Measurements from ENCODE around the gene AKAP8.
"Not testable (repeated sequence)": the region's sequence is repeated elsewhere in the genome, so short reads cannot be mapped to it uniquely, and the experiment has no call there.

The AKAP8 gene

DNA sequence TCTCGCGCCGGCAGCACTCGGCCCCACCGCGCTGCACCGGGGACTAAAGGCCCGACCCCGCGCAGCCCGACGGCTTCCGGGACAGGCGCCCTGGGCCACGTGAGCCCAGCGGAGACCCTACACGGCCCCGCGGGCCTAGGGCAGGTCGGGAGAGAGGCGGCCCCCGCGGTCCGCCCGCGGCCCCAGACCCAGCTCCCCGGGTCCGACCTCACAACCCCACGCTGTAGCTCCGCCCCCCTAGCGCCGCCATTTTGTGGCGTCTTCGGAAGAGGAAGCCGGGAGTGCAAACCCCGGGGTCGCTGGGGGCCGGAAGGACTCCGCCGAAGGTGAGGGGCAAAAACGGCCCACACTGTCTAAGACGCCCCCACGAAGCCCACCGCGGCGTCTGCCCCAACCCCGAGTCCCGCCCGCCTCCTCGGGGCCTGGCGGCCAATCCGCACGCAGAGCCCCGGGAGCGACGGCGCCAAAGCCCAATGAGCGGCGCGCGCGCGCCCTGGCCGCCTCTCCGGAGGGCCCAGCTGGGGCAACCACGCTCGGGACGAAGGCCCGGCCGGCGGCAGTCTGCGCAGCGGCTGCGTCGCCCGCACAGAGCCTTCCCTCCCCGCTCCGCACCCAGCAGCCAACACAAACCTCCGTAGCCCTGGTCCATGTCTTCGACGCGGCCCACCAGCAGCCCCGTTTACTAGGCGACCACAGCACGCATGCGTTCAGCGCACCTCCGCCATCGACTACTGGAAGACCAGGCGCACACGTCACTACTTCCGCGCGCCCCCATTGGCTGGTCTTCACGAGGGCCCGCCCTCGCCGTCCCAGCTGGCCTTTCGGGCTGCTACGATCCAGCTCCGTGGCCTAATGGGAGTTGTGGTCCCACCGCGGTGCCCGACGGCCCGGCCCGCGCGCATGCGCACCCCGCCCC is at the start of gene AKAP8:
Gene AKAP8, minus strand, starts transcription at position 705 of the 916 bp plus-strand sequence. Its CDS starts 56 bp downstream, at position 649.
- FAIRE-seq, result no peak

- FAIRE-seq, result no peak
These were observed 48.4 kb upstream of the AKAP8 start for GRCh38 chr19:15427991-15428471.

GRCh38 chr19:15427350-15427700 is 47.7 kb upstream of the AKAP8 start:
- no peak for FAIRE-seq

- FAIRE-seq, result no peak
These were observed 47.1 kb upstream of the AKAP8 start for GRCh38 chr19:15426485-15427349.

DNA sequence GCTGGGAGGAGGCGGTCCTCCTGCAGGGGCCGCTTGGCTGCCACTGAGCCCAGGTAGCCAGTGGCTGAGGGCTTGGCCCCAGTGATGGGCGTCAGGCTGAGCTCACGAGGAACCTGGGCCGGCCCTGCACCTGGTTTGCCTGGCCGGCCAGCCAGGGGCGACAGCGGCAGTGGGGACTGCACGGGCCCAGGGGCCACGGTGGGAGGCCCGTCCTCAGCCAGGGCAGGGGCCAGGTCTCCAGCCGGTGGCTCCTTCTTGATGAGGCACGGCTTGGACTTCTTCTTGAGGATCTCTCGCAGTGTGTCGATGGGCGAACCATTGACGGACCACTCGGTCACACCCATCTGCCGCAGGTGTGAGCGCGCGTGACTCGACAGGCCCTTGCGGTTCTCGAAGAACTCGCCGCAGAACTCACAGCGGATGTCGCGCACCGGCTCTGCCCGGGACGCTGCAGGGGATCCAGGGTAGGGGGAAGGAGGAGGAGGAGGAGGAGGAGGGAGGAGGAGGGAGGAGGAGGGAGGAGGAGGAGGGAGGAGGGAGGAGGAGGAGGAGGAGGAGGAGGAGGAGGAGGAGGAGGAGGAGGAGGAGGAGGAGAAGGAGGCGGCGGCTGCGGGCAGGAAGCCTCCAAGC is 45.8 kb upstream of the AKAP8 start:
- FAIRE-seq, result no peak

- FAIRE-seq, result no peak
These were observed 45.2 kb upstream of the AKAP8 start for GRCh38 chr19:15424692-15425272.

- no peak for FAIRE-seq
These were observed 44.5 kb upstream of the AKAP8 start for GRCh38 chr19:15424121-15424520.

DNA sequence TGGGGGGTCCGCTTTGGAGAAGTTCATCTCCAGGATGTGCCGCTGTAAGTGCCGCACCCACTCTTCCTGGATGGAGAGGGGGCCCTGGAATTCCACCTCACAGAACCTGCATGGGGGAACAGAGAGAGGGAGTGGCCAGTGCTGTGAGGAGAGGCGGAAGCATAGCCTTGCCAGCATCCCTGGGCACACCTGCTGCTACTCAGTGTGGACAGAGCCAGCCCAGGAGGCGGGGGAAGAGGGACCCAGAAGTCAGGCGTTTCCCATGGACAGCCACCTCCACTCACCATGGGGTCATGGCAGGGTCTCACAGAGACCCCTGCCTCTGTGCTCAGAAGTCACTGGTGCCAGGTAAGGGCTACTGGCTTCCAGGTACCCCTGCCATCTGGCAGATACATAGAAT is 43.5 kb upstream of the AKAP8 start:
- no peak for FAIRE-seq

DNA sequence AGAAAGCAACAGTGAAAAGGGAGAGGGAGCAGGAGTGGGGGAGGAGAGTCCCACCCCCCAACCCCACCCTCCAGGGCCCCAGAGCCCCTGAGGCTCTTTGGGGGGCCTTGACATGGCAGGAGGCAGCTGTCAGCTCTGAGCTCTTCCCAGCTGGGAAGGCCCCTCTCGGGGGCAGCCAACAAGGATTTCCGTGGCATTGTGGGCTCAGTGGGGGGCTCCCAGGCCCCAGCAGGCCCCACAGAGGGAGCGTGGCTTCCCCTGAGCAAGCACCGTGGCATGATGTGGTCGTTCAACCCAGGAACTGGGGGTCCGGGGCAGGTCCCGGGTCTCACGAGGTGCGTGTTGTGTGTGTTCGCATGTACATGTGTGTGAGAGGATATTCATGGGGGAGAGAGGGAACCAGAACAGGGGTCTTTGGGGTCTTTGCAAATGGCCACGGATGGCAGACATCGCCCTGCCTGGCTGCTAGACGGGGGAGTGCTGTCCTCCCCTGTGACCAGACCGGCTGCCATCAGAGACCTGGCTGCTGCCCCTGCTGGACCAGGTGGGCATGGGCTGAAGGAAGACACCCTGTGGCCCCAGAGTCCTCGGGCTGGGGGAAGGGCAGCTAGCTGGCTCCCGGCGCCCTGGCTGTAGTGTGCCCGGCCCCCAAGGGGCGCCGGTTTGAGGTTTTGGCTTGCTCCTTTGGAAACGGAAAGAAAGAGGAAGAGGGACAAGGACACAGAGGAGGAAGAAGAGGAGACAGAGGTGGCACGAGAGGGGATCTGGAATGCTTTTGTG is 42.9 kb upstream of the AKAP8 start:
- FAIRE-seq, result no peak

DNA sequence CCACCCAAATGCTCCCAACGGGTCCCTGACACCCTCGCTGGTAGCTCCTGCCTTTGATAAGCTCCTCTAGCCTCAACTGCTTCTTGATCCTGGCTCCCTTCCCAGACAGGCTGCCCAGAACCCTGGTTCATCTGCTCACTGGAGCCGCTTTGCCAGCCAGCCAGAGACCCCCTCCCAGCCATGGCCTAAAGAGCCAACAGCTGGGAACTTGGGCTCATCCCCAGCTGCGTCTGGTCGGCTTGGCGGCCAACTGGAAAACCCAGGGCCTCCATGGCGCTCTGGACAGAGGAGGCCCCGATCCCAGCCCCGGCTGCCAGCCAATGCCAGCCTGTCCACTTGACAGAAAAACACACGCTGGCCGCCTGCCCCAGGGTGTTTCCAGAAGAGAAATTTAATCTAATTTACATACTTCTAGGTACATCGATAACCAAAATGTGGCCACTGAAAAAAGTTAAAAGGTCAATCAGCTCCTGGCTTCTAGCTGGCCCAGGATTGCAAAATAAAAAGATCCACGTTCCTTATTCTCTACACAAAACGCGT is 42.2 kb upstream of the AKAP8 start:
- no peak for FAIRE-seq

GRCh38 chr19:15421136-15421695 is 41.6 kb upstream of the AKAP8 start:
- no peak for FAIRE-seq

DNA sequence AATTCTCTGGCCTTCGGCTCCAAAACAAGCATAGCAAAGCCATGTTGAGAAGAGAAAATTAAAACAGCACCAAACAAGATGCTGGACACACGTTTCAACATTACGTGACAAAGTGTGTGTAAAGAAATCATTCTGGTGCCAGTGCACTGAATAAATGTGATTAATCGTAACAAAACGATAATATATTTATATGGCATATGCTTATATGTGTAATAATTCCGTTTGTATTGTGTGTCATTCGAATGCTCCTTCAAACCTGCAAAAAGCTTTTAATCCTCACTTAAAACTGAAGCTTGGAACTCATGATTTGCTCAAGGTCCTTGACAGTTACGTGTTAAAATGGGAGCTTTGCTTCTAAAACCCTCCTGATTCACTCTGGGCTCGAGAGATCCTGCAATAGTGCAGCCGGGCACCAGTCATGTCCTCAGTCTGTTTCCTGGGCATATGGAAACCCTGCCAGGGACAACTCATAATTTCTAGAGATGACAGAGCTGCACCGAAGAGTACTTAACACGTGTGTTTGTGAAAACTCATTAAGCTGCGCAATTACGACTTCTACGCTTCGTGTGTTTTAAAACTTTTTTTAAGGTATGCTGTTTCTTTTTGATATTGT is 39.9 kb upstream of the AKAP8 start:
- no peak for FAIRE-seq

- peak; percentile 98 for FAIRE-seq
These were observed 39.2 kb upstream of the AKAP8 start, which contains the start of gene AKAP8L for GRCh38 chr19:15418579-15419412. Gene AKAP8L, minus strand, starts transcription at chr19:15418988. Its CDS starts 65 bp downstream, at chr19:15418923.

- FAIRE-seq, result no peak
These were observed 38.6 kb upstream of the AKAP8 start for GRCh38 chr19:15418231-15418578.

DNA sequence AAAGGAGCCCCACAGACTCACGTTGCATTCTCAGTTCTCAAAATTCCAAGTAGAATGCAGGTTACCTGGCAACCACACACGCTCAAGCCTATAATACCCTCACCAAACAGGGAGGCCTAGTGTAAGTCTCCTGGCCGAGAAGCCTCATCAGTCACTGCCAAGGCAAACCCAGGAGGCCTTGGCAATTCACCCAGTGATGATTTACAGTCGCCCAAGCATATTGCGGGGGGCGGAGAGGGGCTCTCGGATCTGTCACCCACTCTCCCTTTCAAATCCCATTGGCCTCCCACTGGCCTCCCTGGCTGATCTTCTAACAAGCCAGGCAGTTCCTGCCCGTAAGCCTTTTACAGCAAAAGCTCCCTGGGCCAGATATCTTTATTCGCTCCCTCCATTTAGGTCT is 38.1 kb upstream of the AKAP8 start:
- FAIRE-seq, result no peak

DNA sequence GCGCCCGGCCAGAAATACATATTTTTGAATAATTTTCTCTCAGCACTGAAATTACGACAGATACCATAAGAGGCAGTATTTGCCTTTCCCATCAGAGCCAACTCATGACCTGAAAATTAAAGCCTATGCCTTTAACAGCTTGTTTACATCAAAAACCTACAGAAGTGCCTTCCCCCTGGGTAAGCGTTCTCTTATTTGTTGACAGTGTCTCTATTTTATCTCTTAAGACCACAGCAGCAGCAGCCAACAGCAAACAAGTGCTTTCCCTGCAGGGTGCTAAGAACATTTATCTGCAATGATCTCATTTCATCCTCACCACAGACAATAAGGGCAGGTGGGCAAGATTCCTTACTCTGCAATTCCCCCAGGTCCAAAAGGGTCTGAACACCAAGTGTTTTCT is 33.2 kb upstream of the AKAP8 start:
- FAIRE-seq, result no peak

DNA sequence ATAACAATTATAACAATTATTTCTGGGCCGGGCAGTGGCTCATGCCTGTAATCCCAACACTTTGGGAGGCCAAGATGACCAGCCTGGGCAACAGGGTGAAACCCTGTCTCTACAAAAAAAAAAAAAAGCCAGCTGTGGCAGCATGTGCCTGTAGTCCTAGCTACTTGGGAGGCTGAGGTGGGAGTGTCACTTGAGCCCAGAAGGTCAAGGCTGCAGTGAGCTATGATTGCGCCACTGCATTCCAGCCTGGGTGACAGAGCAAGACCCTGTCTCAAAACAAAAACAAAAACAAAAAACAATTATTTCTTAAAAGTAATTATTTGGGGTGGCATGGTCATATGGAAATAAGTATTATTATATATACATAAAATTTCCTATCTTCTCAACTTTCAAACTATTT is 31.8 kb upstream of the AKAP8 start:
- FAIRE-seq, result not testable (repeated sequence)

DNA sequence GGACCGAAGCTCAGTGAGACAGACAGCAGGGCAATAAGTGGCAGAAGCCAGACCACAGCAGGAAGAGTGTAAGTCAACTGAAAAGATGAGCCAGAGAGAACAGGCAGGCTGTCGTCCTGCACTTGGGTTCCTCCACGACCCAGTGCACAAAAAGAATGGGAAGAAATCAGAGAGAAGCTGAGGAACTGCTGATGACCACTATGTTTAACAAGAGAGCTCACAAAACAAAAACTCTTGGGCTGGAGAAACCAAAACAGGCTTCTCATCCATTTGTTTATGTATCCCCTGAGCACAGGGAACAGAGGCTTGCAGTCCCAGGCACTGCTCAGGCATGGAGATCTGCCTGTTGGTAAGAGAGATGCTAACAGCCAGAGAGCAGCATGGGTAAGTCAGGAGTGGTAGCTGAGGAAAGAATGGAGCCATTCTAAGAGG is 25.2 kb upstream of the AKAP8 start:
- no peak for FAIRE-seq

DNA sequence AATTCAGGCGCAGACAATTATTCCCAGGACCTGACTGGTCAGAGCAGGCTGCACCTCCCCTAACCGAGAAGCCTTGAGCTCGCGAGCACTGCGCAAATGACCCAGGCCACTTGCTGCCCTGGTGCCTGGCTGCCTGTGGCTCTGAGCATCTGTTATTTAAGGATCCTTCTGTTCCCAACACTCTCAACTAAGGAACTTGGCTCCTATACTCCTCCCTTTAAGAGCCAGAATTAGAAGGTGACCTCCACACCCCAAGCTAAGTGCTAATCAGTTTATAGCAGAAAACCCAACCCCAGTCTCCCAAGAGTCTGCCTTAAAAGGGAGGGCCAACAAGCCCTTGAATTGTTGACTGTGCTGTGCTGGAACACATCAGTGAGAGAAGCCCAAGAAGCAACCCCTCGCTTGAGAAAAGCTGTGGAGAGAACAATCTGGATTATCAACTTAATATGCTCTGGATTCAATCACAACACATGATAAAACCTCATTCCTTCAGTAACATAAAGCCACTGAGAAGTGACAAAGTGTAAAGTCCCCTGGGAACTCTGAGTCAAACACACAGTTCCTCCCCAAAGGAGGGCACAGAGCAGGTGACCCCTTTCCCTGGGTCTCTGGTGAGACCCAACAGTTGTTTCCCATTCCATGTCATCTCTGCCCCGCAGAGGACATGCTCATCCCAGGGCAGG is 24.7 kb upstream of the AKAP8 start:
- no peak for FAIRE-seq
